HepG2 (cell line): ENCODE measurements around the gene NEAT1. TPM values are rescaled to one million over a fixed set of nuclear protein-coding genes. Genes with fewer than 3 reads are reported as not detected.

Experiments
- FOSL1 ChIP-seq: sonication (generic); formaldehyde crosslinking; IDR thresholded peaks from 2 replicates; pipeline ENCODE4 v1.9.0; 2021; ENCODE audit warnings: missing genetic modification reagents, borderline replicate concordance
- FOSL2 ChIP-seq: sonication (generic); formaldehyde crosslinking; IDR thresholded peaks from 2 replicates; pipeline ENCODE4 v1.4.0; 2020; ENCODE audit warnings: missing genetic modification reagents
- GATAD2A ChIP-seq: IDR thresholded peaks from 2 replicates; pipeline ENCODE4 v1.6.1; 2016
- HNRNPH1 ChIP-seq: fragments of 200-400 bp; formaldehyde crosslinking; optimal IDR thresholded peaks from 2 replicates; pipeline ENCODE3; 2017; ENCODE audit warnings: mild to moderate bottlenecking, low read depth, low read length
- IRX3 ChIP-seq: sonication (generic); formaldehyde crosslinking; IDR thresholded peaks from 2 replicates; pipeline ENCODE4 v1.8.1; 2023; ENCODE audit warnings: mild to moderate bottlenecking, low read depth, missing genetic modification reagents, borderline replicate concordance
- MAF1 ChIP-seq: sonication (generic); formaldehyde crosslinking; IDR thresholded peaks from 2 replicates; pipeline ENCODE4 v1.5.0; 2020; ENCODE audit warnings: missing genetic modification reagents, borderline replicate concordance
- MED1 ChIP-seq: sonication (generic); formaldehyde crosslinking; IDR thresholded peaks from 2 replicates; pipeline ENCODE4 v1.4.0; 2020; ENCODE audit warnings: missing genetic modification reagents
- PAF1 ChIP-seq: IDR thresholded peaks from 2 replicates; pipeline ENCODE4 v1.6.1; 2016; ENCODE audit warnings: missing genetic modification reagents, missing compliant biosample characterization
- RORA ChIP-seq: sonication (generic); formaldehyde crosslinking; IDR thresholded peaks from 2 replicates; pipeline ENCODE4 v1.5.0; 2020; ENCODE audit warnings: mild to moderate bottlenecking, missing genetic modification reagents, moderate library complexity
- SMC3 ChIP-seq: IDR thresholded peaks from 2 replicates; pipeline ENCODE4 v1.6.1; 2011; ENCODE audit warnings: low read length, improper control_type of control experiment
- SNAPC2 ChIP-seq: sonication (generic); formaldehyde crosslinking; IDR thresholded peaks from 2 replicates; pipeline ENCODE4 v1.8.1; 2022; ENCODE audit warnings: mild to moderate bottlenecking, missing genetic modification reagents
- STAT5B ChIP-seq: sonication (generic); formaldehyde crosslinking; IDR thresholded peaks from 2 replicates; pipeline ENCODE4 v1.4.0; 2020; ENCODE audit warnings: missing genetic modification reagents
- ZGPAT ChIP-seq: IDR thresholded peaks from 2 replicates; pipeline ENCODE4 v1.6.1; 2016; ENCODE audit warnings: mild to moderate bottlenecking
- ZKSCAN5 ChIP-seq: sonication (generic); formaldehyde crosslinking; IDR thresholded peaks from 2 replicates; pipeline ENCODE4 v1.5.1; 2020; ENCODE audit warnings: mild to moderate bottlenecking, missing genetic modification reagents
- ZMAT3 ChIP-seq: sonication (generic); formaldehyde crosslinking; conservative IDR thresholded peaks from 2 replicates; pipeline ENCODE4 v1.7.0; 2021; ENCODE audit warnings: missing genetic modification reagents
- ZNF24 ChIP-seq: fragments of 450-650 bp; IDR thresholded peaks from 2 replicates; pipeline ENCODE4 v1.6.1; 2017; ENCODE audit warnings: antibody characterized with exemption, mild to moderate bottlenecking
- ZNF280B ChIP-seq: sonication (generic); formaldehyde crosslinking; IDR thresholded peaks from 2 replicates; pipeline ENCODE4 v1.5.0; 2020; ENCODE audit warnings: missing genetic modification reagents, mild to moderate bottlenecking, borderline replicate concordance
- ZNF296 ChIP-seq: sonication (generic); formaldehyde crosslinking; conservative IDR thresholded peaks from 2 replicates; pipeline ENCODE4 v1.5.0; 2020; ENCODE audit warnings: mild to moderate bottlenecking, missing genetic modification reagents
- ZNF430 ChIP-seq: sonication (generic); formaldehyde crosslinking; IDR thresholded peaks from 2 replicates; pipeline ENCODE4 v1.9.0; 2021; ENCODE audit warnings: mild to moderate bottlenecking, missing genetic modification reagents
- ZNF839 ChIP-seq: sonication (generic); formaldehyde crosslinking; IDR thresholded peaks from 2 replicates; pipeline ENCODE4 v1.4.0; 2020; ENCODE audit warnings: missing genetic modification reagents, mild to moderate bottlenecking, borderline replicate concordance
- ZNF879 ChIP-seq: sonication (generic); formaldehyde crosslinking; IDR thresholded peaks from 2 replicates; pipeline ENCODE4 v1.8.1; 2023; ENCODE audit warnings: missing genetic modification reagents
- ZSCAN22 ChIP-seq: sonication (generic); formaldehyde crosslinking; IDR thresholded peaks from 2 replicates; pipeline ENCODE4 v1.4.0; 2020; ENCODE audit warnings: mild to moderate bottlenecking, missing genetic modification reagents
- ZSCAN9 ChIP-seq: IDR thresholded peaks from 2 replicates; pipeline ENCODE4 v1.6.1; 2016; ENCODE audit warnings: borderline replicate concordance
- polyA plus RNA-seq, 8 experiments: library from polyadenylated mRNA; depleted of rRNA in 3 of 8; stranded (reverse) in 7 of 8; unstranded in 1 of 8; fragments of >200 nt; fragmentation: Illumina TruSeq in 4 of 8; extraction: Trizol in 4 of 8; gene quantifications; 2 replicates each; pipeline versions ENCODE4 v1.2.1 to v1.2.3, GENCODE V29; 2011 to 2016; ENCODE audit warnings: low read depth in 4 of 8, missing spikeins in 1 of 8, mixed read lengths in 1 of 8; ENCODE audit not compliant: insufficient read depth in 1 of 8
- total RNA-seq, 5 experiments: library from RNA; depleted of rRNA; stranded (reverse); fragments of >200 nt; fragmentation: Illumina TruSeq; extraction: Trizol; gene quantifications; 2 replicates each; pipeline ENCODE4 v1.2.3, GENCODE V29; 2016; ENCODE audit warnings: low read depth in 1 of 5
- TF ChIP-seq, protein P1 (sequence below): sonication (generic); formaldehyde crosslinking; IDR thresholded peaks from 2 replicates; pipeline ENCODE4 v1.9.0; 2022; ENCODE audit warnings: missing genetic modification reagents, mild to moderate bottlenecking, borderline replicate concordance
- TF ChIP-seq, protein P2 (sequence below): sonication (generic); formaldehyde crosslinking; IDR thresholded peaks from 2 replicates; pipeline ENCODE4 v1.5.0; 2020; ENCODE audit warnings: mild to moderate bottlenecking, missing genetic modification reagents
- TF ChIP-seq, protein P3 (sequence below): sonication (generic); formaldehyde crosslinking; IDR thresholded peaks from 2 replicates; pipeline ENCODE4 v1.5.1; 2020; ENCODE audit warnings: missing genetic modification reagents, mild to moderate bottlenecking, borderline replicate concordance

Gene NEAT1
- total and polyA plus RNA-seq, 2 of the 13 experiments (the other 11 are each of a cell fraction or from before 2014, with no cell fraction given): 20.5 to 41.2 TPM

GRCh38 chr11:65476632-65477148 is 54.1 kb downstream of the NEAT1 start (continued):
- TF ChIP-seq, protein P1, sequence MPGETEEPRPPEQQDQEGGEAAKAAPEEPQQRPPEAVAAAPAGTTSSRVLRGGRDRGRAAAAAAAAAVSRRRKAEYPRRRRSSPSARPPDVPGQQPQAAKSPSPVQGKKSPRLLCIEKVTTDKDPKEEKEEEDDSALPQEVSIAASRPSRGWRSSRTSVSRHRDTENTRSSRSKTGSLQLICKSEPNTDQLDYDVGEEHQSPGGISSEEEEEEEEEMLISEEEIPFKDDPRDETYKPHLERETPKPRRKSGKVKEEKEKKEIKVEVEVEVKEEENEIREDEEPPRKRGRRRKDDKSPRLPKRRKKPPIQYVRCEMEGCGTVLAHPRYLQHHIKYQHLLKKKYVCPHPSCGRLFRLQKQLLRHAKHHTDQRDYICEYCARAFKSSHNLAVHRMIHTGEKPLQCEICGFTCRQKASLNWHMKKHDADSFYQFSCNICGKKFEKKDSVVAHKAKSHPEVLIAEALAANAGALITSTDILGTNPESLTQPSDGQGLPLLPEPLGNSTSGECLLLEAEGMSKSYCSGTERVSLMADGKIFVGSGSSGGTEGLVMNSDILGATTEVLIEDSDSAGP (CRISPR knock-in tag): no peak
- TF ChIP-seq MAF1 (no peak), PAF1 (no peak), SMC3 (no peak), ZMAT3 (CRISPR knock-in tag) (no peak; the same call in 1 of the 2 replicates), ZNF879 (CRISPR knock-in tag) (no peak), ZNF430 (CRISPR knock-in tag) (no peak; the same call in 1 of the 2 replicates), ZSCAN22 (CRISPR knock-in tag) (no peak), FOSL2 (no peak), GATAD2A (no peak), ZSCAN9 (CRISPR knock-in tag) (no peak; the same call in 1 of the 2 replicates), RORA (CRISPR knock-in tag) (no peak), FOSL1 (CRISPR knock-in tag) (no peak), IRX3 (CRISPR knock-in tag) (no peak), ZNF296 (CRISPR knock-in tag) (0 out of 2 replicates have a peak, but pooled peaks have one; percentile 5), STAT5B (no peak), ZNF839 (CRISPR knock-in tag) (no peak), ZNF280B (no peak), ZKSCAN5 (CRISPR knock-in tag) (no peak), HNRNPH1 (no peak), ZGPAT (CRISPR knock-in tag) (no peak), MED1 (no peak; the same call in 1 of the 2 replicates), SNAPC2 (CRISPR knock-in tag) (no peak), ZNF24 (no peak)
- TF ChIP-seq, protein P2, sequence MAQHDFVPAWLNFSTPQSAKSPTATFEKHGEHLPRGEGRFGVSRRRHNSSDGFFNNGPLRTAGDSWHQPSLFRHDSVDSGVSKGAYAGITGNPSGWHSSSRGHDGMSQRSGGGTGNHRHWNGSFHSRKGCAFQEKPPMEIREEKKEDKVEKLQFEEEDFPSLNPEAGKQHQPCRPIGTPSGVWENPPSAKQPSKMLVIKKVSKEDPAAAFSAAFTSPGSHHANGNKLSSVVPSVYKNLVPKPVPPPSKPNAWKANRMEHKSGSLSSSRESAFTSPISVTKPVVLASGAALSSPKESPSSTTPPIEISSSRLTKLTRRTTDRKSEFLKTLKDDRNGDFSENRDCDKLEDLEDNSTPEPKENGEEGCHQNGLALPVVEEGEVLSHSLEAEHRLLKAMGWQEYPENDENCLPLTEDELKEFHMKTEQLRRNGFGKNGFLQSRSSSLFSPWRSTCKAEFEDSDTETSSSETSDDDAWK (CRISPR knock-in tag): no peak
- TF ChIP-seq, protein P3, sequence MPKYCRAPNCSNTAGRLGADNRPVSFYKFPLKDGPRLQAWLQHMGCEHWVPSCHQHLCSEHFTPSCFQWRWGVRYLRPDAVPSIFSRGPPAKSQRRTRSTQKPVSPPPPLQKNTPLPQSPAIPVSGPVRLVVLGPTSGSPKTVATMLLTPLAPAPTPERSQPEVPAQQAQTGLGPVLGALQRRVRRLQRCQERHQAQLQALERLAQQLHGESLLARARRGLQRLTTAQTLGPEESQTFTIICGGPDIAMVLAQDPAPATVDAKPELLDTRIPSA (CRISPR knock-in tag): 0 out of 2 replicates have a peak, but pooled peaks have one; percentile 74
